Measurements from ENCODE around the gene TSPEAR.
"Not testable (repeated sequence)": the region's sequence is repeated elsewhere in the genome, so short reads cannot be mapped to it uniquely, and the experiment has no call there.

GRCh38 chr21:44479556-44480199 is 231.7 kb downstream of the TSPEAR start:
- peak; percentile 50 to 74 (median 70) for TF ChIP-seq CTCF (IDR thresholded peaks at IDR 0.05)
- not testable (repeated sequence) for TF ChIP-seq POLR2A (IDR thresholded peaks at IDR 0.05)

Data from right lobe of liver (tissue), 4 donors.